ENCODE data around the gene COPZ2. TPM values are rescaled to one million over a fixed set of nuclear protein-coding genes. Genes with fewer than 3 reads are reported as not detected.

The COPZ2 gene
- total RNA-seq, 1 experiment from 2014 or later, result 1.2 TPM

GRCh38 chr17:48016112-48016511, 21.5 kb downstream of the COPZ2 start:
- Mint-ChIP-seq H3K27ac (ENCODE audit: unreplicated experiment) (no peak overlapping the region), H3K4me1 (ENCODE audit: low read depth, unreplicated experiment) (peaks cover 8% of the 10 kb centered on the region), H3K4me3 (ENCODE audit: low read depth, unreplicated experiment) (no peak overlapping the region), H3K9me3 (ENCODE audit: low read depth, unreplicated experiment) (no peaks in the 10 kb centered on the region), H3K36me3 (ENCODE audit: insufficient read depth, unreplicated experiment) (peaks cover 13% of the 10 kb centered on the region), H3K27me3 (ENCODE audit: unreplicated experiment) (peaks cover 43% of the 10 kb centered on the region)
- BruUV-seq (replicated peaks), result no TSS peak
- CTCF ChIA-PET, result interaction anchor here (0.5 to 1.1 kb wide), 5 partner anchors 21 to 172 kb away, joined by 3 to 8 read pairs (median 3); partner anchors contain the start of genes PNPO, PRR15L and SP2
- DNase-seq, result no peak
- intact Hi-C loops (cut with micrococcal nuclease; ENCODE audit: unreplicated experiment), result no loop called here
- TF ChIP-seq CTCF (IDR thresholded peaks at IDR 0.05; ENCODE audit: unreplicated experiment), result no peak

GRCh38 chr17:48014595-48015111, 22.9 kb downstream of the COPZ2 start:
- peaks cover 10% of the 10 kb centered on the region for H3K4me1 Mint-ChIP-seq (ENCODE audit: low read depth, unreplicated experiment)
- H3K4me3 Mint-ChIP-seq (ENCODE audit: low read depth, unreplicated experiment), result no peak overlapping the region
- intact Hi-C loops (cut with micrococcal nuclease; ENCODE audit: unreplicated experiment), result no loop called here
- no TSS peak for BruUV-seq (replicated peaks)
- peaks cover 48% of the 10 kb centered on the region for H3K27me3 Mint-ChIP-seq (ENCODE audit: unreplicated experiment)
- TF ChIP-seq CTCF (IDR thresholded peaks at IDR 0.05; ENCODE audit: unreplicated experiment), result no peak
- peaks cover 13% of the 10 kb centered on the region for H3K36me3 Mint-ChIP-seq (ENCODE audit: insufficient read depth, unreplicated experiment)
- CTCF ChIA-PET, result interaction anchor here (0.6 to 1.4 kb wide), 3 partner anchors 12 to 44 kb away, joined by 3 to 8 read pairs (median 5); partner anchors contain the start of gene CDK5RAP3
- H3K27ac Mint-ChIP-seq (ENCODE audit: unreplicated experiment), result no peak overlapping the region
- DNase-seq, result no peak
- no peaks in the 10 kb centered on the region for H3K9me3 Mint-ChIP-seq (ENCODE audit: low read depth, unreplicated experiment)

GRCh38 chr17:48013876-48014594, 23.6 kb downstream of the COPZ2 start:
- Mint-ChIP-seq H3K4me3 (ENCODE audit: low read depth, unreplicated experiment) (no peak overlapping the region), H3K9me3 (ENCODE audit: low read depth, unreplicated experiment) (no peaks in the 10 kb centered on the region), H3K36me3 (ENCODE audit: insufficient read depth, unreplicated experiment) (peaks cover 13% of the 10 kb centered on the region), H3K27me3 (ENCODE audit: unreplicated experiment) (peaks cover 48% of the 10 kb centered on the region), H3K4me1 (ENCODE audit: low read depth, unreplicated experiment) (peaks cover 10% of the 10 kb centered on the region), H3K27ac (ENCODE audit: unreplicated experiment) (no peak overlapping the region)
- BruUV-seq (replicated peaks), result no TSS peak
- no peak for TF ChIP-seq CTCF (IDR thresholded peaks at IDR 0.05; ENCODE audit: unreplicated experiment)
- no peak for DNase-seq
- CTCF ChIA-PET, result interaction anchor here (0.6 to 1.9 kb wide), 4 partner anchors 12 to 1084 kb away, joined by 5 to 8 read pairs (median 5); no protein-coding TSS in a partner anchor
- intact Hi-C loops (cut with micrococcal nuclease; ENCODE audit: unreplicated experiment), result no loop called here

GRCh38 chr17:48012654-48013053, 24.9 kb downstream of the COPZ2 start:
- Mint-ChIP-seq H3K4me3 (ENCODE audit: low read depth, unreplicated experiment) (peak overlapping the region; percentile 74), H3K36me3 (ENCODE audit: insufficient read depth, unreplicated experiment) (peaks cover 13% of the 10 kb centered on the region), H3K27ac (ENCODE audit: unreplicated experiment) (no peak overlapping the region), H3K9me3 (ENCODE audit: low read depth, unreplicated experiment) (no peaks in the 10 kb centered on the region), H3K27me3 (ENCODE audit: unreplicated experiment) (peaks cover 48% of the 10 kb centered on the region), H3K4me1 (ENCODE audit: low read depth, unreplicated experiment) (peaks cover 17% of the 10 kb centered on the region)
- no peak for TF ChIP-seq CTCF (IDR thresholded peaks at IDR 0.05; ENCODE audit: unreplicated experiment)
- intact Hi-C loops (cut with micrococcal nuclease; ENCODE audit: unreplicated experiment), result no loop called here
- BruUV-seq (replicated peaks), result no TSS peak
- CTCF ChIA-PET, result interaction anchor here (1.0 to 1.9 kb wide), 3 partner anchors 31 to 170 kb away, joined by 4 to 6 read pairs (median 5); partner anchors contain the start of gene PRR15L
- DNase-seq, result no peak

All from Calu3 (cell line).